ENCODE data around the gene CDC25B. TPM values are rescaled to one million over a fixed set of nuclear protein-coding genes. Genes with fewer than 3 reads are reported as not detected.

CDC25B gene
- total and polyA plus RNA-seq, 2 of the 13 experiments (the other 11 are each of a cell fraction or from before 2014, with no cell fraction given): 14.5 to 19.4 TPM

GRCh38 chr20:3786126-3786484 is 10.0 kb upstream of the CDC25B start (continued):
- TF ChIP-seq NFIB (CRISPR knock-in tag; IDR thresholded peaks at IDR 0.05; ENCODE audit: borderline replicate concordance): no peak
- TF ChIP-seq ZBTB42 (CRISPR knock-in tag; IDR thresholded peaks at IDR 0.05): no peak
- no peak for TF ChIP-seq ZNF883 (CRISPR knock-in tag; IDR thresholded peaks at IDR 0.05; ENCODE audit: not compliant biosample characterization)
- peak; percentile 58; the same call in 1 of the 2 replicates for TF ChIP-seq DZIP1 (CRISPR knock-in tag; IDR thresholded peaks at IDR 0.05)
- no peak for TF ChIP-seq ZNF180 (CRISPR knock-in tag; IDR thresholded peaks at IDR 0.05; ENCODE audit: borderline replicate concordance, low read depth)
- TF ChIP-seq ZBTB2 (CRISPR knock-in tag; IDR thresholded peaks at IDR 0.05; ENCODE audit: low read depth): peak; percentile 8; the same call in 1 of the 2 replicates
- TF ChIP-seq CHCHD3 (CRISPR knock-in tag; IDR thresholded peaks at IDR 0.05): no peak
- 0 out of 2 replicates have a peak, but pooled peaks have one; percentile 14 for TF ChIP-seq IRF9 (CRISPR knock-in tag; IDR thresholded peaks at IDR 0.05; ENCODE audit: borderline replicate concordance)
- TF ChIP-seq IRF1 (CRISPR knock-in tag; IDR thresholded peaks at IDR 0.05; ENCODE audit: low read depth): 0 out of 2 replicates have a peak, but pooled peaks have one; percentile 22
- TF ChIP-seq DNMT1 (CRISPR knock-in tag; IDR thresholded peaks at IDR 0.05): 0 out of 2 replicates have a peak, but pooled peaks have one; percentile 18
- TF ChIP-seq ZBTB7A (CRISPR knock-in tag; IDR thresholded peaks at IDR 0.05): peak; percentile 86
- no peak for TF ChIP-seq FOXA1 (IDR thresholded peaks at IDR 0.05)
- TF ChIP-seq FOXA1 (CRISPR knock-in tag; IDR thresholded peaks at IDR 0.05): 0 out of 2 replicates have a peak, but pooled peaks have one; percentile 24
- TF ChIP-seq NPAS2 (CRISPR knock-in tag; IDR thresholded peaks at IDR 0.05; ENCODE audit: borderline replicate concordance): no peak
- TF ChIP-seq MED8 (CRISPR knock-in tag; IDR thresholded peaks at IDR 0.05; ENCODE audit: insufficient replicate concordance): no peak
- no peak for TF ChIP-seq DR1 (CRISPR knock-in tag; IDR thresholded peaks at IDR 0.05)
- no peak for TF ChIP-seq LRRFIP1 (CRISPR knock-in tag; conservative IDR thresholded peaks at IDR 0.05)
- no peak for TF ChIP-seq ZFX (CRISPR knock-in tag; IDR thresholded peaks at IDR 0.05; ENCODE audit: low read depth)
- no peak for TF ChIP-seq DMTF1 (CRISPR knock-in tag; IDR thresholded peaks at IDR 0.05)

All from HepG2 (cell line).